WI38 (cell line): ENCODE measurements around the gene PIM3.

Source experiments
- H3K4me3 ChIP-seq: 2 replicates; pipeline ENCODE4 v1.5.1; 2011; ENCODE audit warnings: low read depth, mild to moderate bottlenecking, control low read depth, low read length
- CTCF ChIP-seq: IDR thresholded peaks from 2 replicates; pipeline ENCODE4 v1.5.1; 2012; ENCODE audit warnings: low read depth, mild to moderate bottlenecking, control low read depth, low read length

PIM3 gene

GRCh38 chr22:49934891-49935557 lies 25.5 kb upstream of the PIM3 start:
- TF ChIP-seq CTCF, result no peak
- peak overlapping the region; percentile 56 for H3K4me3 ChIP-seq

- no peak overlapping the region for H3K4me3 ChIP-seq
- no peak for TF ChIP-seq CTCF
Observed at GRCh38 chr22:49935561-49935960, 25.0 kb upstream of the PIM3 start.

GRCh38 chr22:49936018-49936972 lies 24.3 kb upstream of the PIM3 start:
- H3K4me3 ChIP-seq, result 0 out of 2 replicates have a peak overlapping the region, but pooled peaks have one; percentile 27
- TF ChIP-seq CTCF, result no peak

- TF ChIP-seq CTCF, result no peak
- no peak overlapping the region for H3K4me3 ChIP-seq
Observed at GRCh38 chr22:49936973-49937757, 23.4 kb upstream of the PIM3 start.

- no peak for TF ChIP-seq CTCF
- no peak overlapping the region for H3K4me3 ChIP-seq
Observed at GRCh38 chr22:49937758-49938564, 22.6 kb upstream of the PIM3 start.

GRCh38 chr22:49938565-49939136 lies 21.9 kb upstream of the PIM3 start:
- TF ChIP-seq CTCF, result no peak

More at GRCh38 chr22:49938565-49939136, 21.9 kb upstream of the PIM3 start:
- no peak overlapping the region for H3K4me3 ChIP-seq
